ENCODE measurements around the gene NAALADL1. TPM values are rescaled to one million over a fixed set of nuclear protein-coding genes. Genes with fewer than 3 reads are reported as not detected.

The NAALADL1 gene
- total and polyA plus RNA-seq, 2 of the 4 experiments (the other 2 are of a cell fraction): 3.8 to 5.8 TPM

GRCh38 chr11:65013888-65014725 is 44.2 kb downstream of the NAALADL1 start, which contains the start of gene ARL2 (continued):
- TF ChIP-seq, protein P1, sequence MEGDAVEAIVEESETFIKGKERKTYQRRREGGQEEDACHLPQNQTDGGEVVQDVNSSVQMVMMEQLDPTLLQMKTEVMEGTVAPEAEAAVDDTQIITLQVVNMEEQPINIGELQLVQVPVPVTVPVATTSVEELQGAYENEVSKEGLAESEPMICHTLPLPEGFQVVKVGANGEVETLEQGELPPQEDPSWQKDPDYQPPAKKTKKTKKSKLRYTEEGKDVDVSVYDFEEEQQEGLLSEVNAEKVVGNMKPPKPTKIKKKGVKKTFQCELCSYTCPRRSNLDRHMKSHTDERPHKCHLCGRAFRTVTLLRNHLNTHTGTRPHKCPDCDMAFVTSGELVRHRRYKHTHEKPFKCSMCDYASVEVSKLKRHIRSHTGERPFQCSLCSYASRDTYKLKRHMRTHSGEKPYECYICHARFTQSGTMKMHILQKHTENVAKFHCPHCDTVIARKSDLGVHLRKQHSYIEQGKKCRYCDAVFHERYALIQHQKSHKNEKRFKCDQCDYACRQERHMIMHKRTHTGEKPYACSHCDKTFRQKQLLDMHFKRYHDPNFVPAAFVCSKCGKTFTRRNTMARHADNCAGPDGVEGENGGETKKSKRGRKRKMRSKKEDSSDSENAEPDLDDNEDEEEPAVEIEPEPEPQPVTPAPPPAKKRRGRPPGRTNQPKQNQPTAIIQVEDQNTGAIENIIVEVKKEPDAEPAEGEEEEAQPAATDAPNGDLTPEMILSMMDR (conservative IDR thresholded peaks at IDR 0.05; ENCODE audit: low read depth, low read length): peak; percentile 83
- TF ChIP-seq MAZ (IDR thresholded peaks at IDR 0.05; ENCODE audit: borderline replicate concordance, low read depth, low read length): peak; percentile 21; the same call in 1 of the 2 replicates
